ENCODE results near the gene PADI4. TPM values are rescaled to one million over a fixed set of nuclear protein-coding genes. Genes with fewer than 3 reads are reported as not detected.

Gene PADI4
- total RNA-seq, result under 1 TPM in 1 of 3 donors, not detected in 2; 0.22 TPM
- long read RNA-seq, donor 1, result 0 reads
- long read RNA-seq, donor 2, result 0 reads

- H3K4me3 ChIP-seq, result no peak within 1 kb of the TSS
- ATAC-seq (peak; percentile 31), DNase-seq (no peak)
- H3K36me3 ChIP-seq (ENCODE audit: low read depth), result no peaks in the 10 kb centered on the region
- no peaks in the 10 kb centered on the region for H3K9me3 ChIP-seq
- intact Hi-C loops (cut with DNase I, micrococcal nuclease), result no loop called here
- no peak for TF ChIP-seq CTCF (IDR thresholded peaks at IDR 0.05)
- no peaks in the 10 kb centered on the region for H3K4me1 ChIP-seq (ENCODE audit: low read depth)
These were observed at the start of gene PADI4 for GRCh38 chr1:17307946-17308345. Gene PADI4 (plus strand): TSS chr1:17308197. CDS start chr1:17308223, 26 bp downstream.

- intact Hi-C loops (cut with DNase I, micrococcal nuclease), result no loop called here
- no peaks in the 10 kb centered on the region for H3K36me3 ChIP-seq (ENCODE audit: low read depth)
- DNase-seq (peak in 1 of 3 donors; percentile 2), ATAC-seq (no peak)
- H3K9me3 ChIP-seq, result no peaks in the 10 kb centered on the region
- peaks cover 5% of the 10 kb centered on the region for H3K4me1 ChIP-seq (ENCODE audit: low read depth)
- H3K4me3 ChIP-seq, result no peak overlapping the region
- TF ChIP-seq CTCF (IDR thresholded peaks at IDR 0.05), result no peak
These were observed 49.3 kb upstream of the PADI4 start for GRCh38 chr1:17258758-17259130.

GRCh38 chr1:17259233-17259873, 48.6 kb upstream of the PADI4 start:
- Histone ChIP-seq H3K4me1 (ENCODE audit: low read depth) (peaks cover 5% of the 10 kb centered on the region), H3K4me3 (no peak overlapping the region), H3K9me3 (no peaks in the 10 kb centered on the region), H3K36me3 (ENCODE audit: low read depth) (no peaks in the 10 kb centered on the region)
- no peak for ATAC-seq
- intact Hi-C loops (cut with DNase I, micrococcal nuclease), result no loop called here
- peak; percentile 19 to 40 (median 36) for DNase-seq
- no peak for TF ChIP-seq CTCF (IDR thresholded peaks at IDR 0.05)

- Histone ChIP-seq H3K9me3 (no peaks in the 10 kb centered on the region), H3K36me3 (ENCODE audit: low read depth) (no peaks in the 10 kb centered on the region), H3K4me1 (ENCODE audit: low read depth) (peaks cover 1% of the 10 kb centered on the region), H3K4me3 (no peak overlapping the region)
- ATAC-seq (no peak), DNase-seq (peak in 1 of 3 donors; percentile 15)
- no peak for TF ChIP-seq CTCF (IDR thresholded peaks at IDR 0.05)
- intact Hi-C loops (cut with DNase I, micrococcal nuclease), result no loop called here
These were observed 47.7 kb upstream of the PADI4 start for GRCh38 chr1:17260264-17260663.

GRCh38 chr1:17260738-17261137, 47.3 kb upstream of the PADI4 start:
- no peak for ATAC-seq
- intact Hi-C loops (cut with DNase I, micrococcal nuclease), result no loop called here
- H3K36me3 ChIP-seq (ENCODE audit: low read depth), result no peaks in the 10 kb centered on the region

More at GRCh38 chr1:17260738-17261137, 47.3 kb upstream of the PADI4 start:
- Histone ChIP-seq H3K4me1 (ENCODE audit: low read depth) (no peaks in the 10 kb centered on the region), H3K4me3 (no peak overlapping the region), H3K9me3 (no peaks in the 10 kb centered on the region)
- DNase-seq, result peak in 1 of 3 donors; percentile 12
- no peak for TF ChIP-seq CTCF (IDR thresholded peaks at IDR 0.05)
